Posterior vena cava (tissue), 2 donors: ENCODE data around the gene TMEM179B. TPM values are rescaled to one million over a fixed set of nuclear protein-coding genes. Genes with fewer than 3 reads are reported as not detected.
A peak's percentile ranks its signal among the peaks of the same experiment; 100 is the strongest.

Experiments
- DNase-seq: peaks from one replicate; pipeline ENCODE4 v3.0.0-alpha.2; 2020; ENCODE audit warnings: low spot score
- intact Hi-C, 2 donors: fragments of 100-400 bp; cut with DNase I; formaldehyde crosslinking; loops; one replicate each; pipeline versions ENCODE4 v1.14.1 to v1.14.2; 2022 to 2023
- total RNA-seq, 2 donors: library from RNA; stranded (reverse); fragmentation: NEBNext Ultra II Directional; extraction: Animal tissue kit (Norgen Biotek cat#: 25700); gene quantifications; one replicate each; pipeline ENCODE4 v1.2.1, GENCODE V29; 2021
- donor health status: DM: yes; HTN: yes; CAD: no.
- donor health status: DM: yes; HTN: yes; CAD: no.

The TMEM179B gene
- total RNA-seq, 2 donors from 2014 or later: 23.7 to 33.0 TPM

GRCh38 chr11:62782753-62783152 lies 4.4 kb upstream of the TMEM179B start:
- intact Hi-C loops: loop anchor here (10.0 kb wide), 2 partner anchors 52 to 82 kb away; partner anchors contain the start of genes STX5 (in 1 of the 2), TEX54 (in 1 of the 2) and WDR74 (in 1 of the 2)
- DNase-seq: no peak

GRCh38 chr11:62786318-62787004 lies 741 bp upstream of the TMEM179B start:
- intact Hi-C loops: loop anchor here (5.0 to 10.0 kb wide), 3 partner anchors 48 to 78 kb away; partner anchors contain the start of genes STX5 (in 1 of the 2), TEX54 (in 1 of the 2) and WDR74 (in 1 of the 2)
- peak; percentile 97 for DNase-seq

- intact Hi-C loops: loop anchor here (5.0 to 10.0 kb wide), 3 partner anchors 46 to 76 kb away; partner anchors contain the start of genes STX5 (in 1 of the 2), TEX54 (in 1 of the 2) and WDR74 (in 1 of the 2)
- DNase-seq: peak; percentile 59
These were observed 1.8 kb downstream of the TMEM179B start for GRCh38 chr11:62788991-62789390.

GRCh38 chr11:62789576-62789975 lies 2.4 kb downstream of the TMEM179B start:
- intact Hi-C loops: loop anchor here (5.0 to 10.0 kb wide), 3 partner anchors 45 to 75 kb away; partner anchors contain the start of genes STX5 (in 1 of the 2), TEX54 (in 1 of the 2) and WDR74 (in 1 of the 2)
- no peak for DNase-seq

- DNase-seq: peak; percentile 95
- intact Hi-C loops: no loop called here
These were observed 4.4 kb downstream of the TMEM179B start, which contains the start of gene TMEM223 for GRCh38 chr11:62791501-62792201. TSS of gene TMEM223 (minus strand) at chr11:62792006. CDS start at chr11:62791994, 12 bp downstream.

- intact Hi-C loops: no loop called here
- peak; percentile 72 for DNase-seq
These were observed 5.0 kb downstream of the TMEM179B start for GRCh38 chr11:62792202-62792575.

GRCh38 chr11:62794201-62794775 lies 7.1 kb downstream of the TMEM179B start:
- intact Hi-C loops: no loop called here
- peak; percentile 31 for DNase-seq

- DNase-seq: peak; percentile 17
- intact Hi-C loops: loop anchor here in 1 of 2 donors (5.0 kb wide), 1 partner anchor 834 kb away; no protein-coding TSS in a partner anchor
These were observed 9.1 kb downstream of the TMEM179B start for GRCh38 chr11:62796281-62796680.

- intact Hi-C loops: loop anchor here in 1 of 2 donors (5.0 kb wide), 1 partner anchor 837 kb away; no protein-coding TSS in a partner anchor
- peak; percentile 74 for DNase-seq
These were observed 12.3 kb downstream of the TMEM179B start for GRCh38 chr11:62799486-62799885.

- no peak for DNase-seq
- intact Hi-C loops: no loop called here
These were observed 13.9 kb downstream of the TMEM179B start for GRCh38 chr11:62801071-62801470.

- DNase-seq: no peak
- intact Hi-C loops: no loop called here
These were observed 17.3 kb downstream of the TMEM179B start for GRCh38 chr11:62804310-62805075.

- intact Hi-C loops: no loop called here
- peak; percentile 99 for DNase-seq
These were observed 18.1 kb downstream of the TMEM179B start, which contains the start of gene NXF1 for GRCh38 chr11:62805076-62805892. TSS of gene NXF1 (minus strand) at chr11:62805440. CDS start at chr11:62805356, 84 bp downstream.

- DNase-seq: no peak
- intact Hi-C loops: no loop called here
These were observed 18.8 kb downstream of the TMEM179B start for GRCh38 chr11:62805961-62806441.

GRCh38 chr11:62806611-62807121 lies 19.5 kb downstream of the TMEM179B start:
- no peak for DNase-seq
- intact Hi-C loops: no loop called here

- intact Hi-C loops: no loop called here
- no peak for DNase-seq
These were observed 23.5 kb downstream of the TMEM179B start for GRCh38 chr11:62810748-62811147.

- no peak for DNase-seq
- intact Hi-C loops: no loop called here
These were observed 24.5 kb downstream of the TMEM179B start for GRCh38 chr11:62811659-62812058.

GRCh38 chr11:62816557-62816956 lies 29.4 kb downstream of the TMEM179B start:
- peak; percentile 35 for DNase-seq
- intact Hi-C loops: no loop called here

- DNase-seq: no peak
- intact Hi-C loops: no loop called here
These were observed 29.9 kb downstream of the TMEM179B start for GRCh38 chr11:62817129-62817528.
